T1000 (cell line): ENCODE data around the gene ATP5PB.

Experiments used
- DNase-seq: peaks from one replicate; lab custom pipeline; 2025; ENCODE audit warnings: mixed read lengths; lab: John Stamatoyannopoulos, UW

ATP5PB gene

GRCh38 chr1:111476214-111476613 is 26.9 kb downstream of the ATP5PB start:
- DNase-seq, result no peak

- no peak for DNase-seq
Observed at GRCh38 chr1:111476761-111477309, 27.6 kb downstream of the ATP5PB start.

GRCh38 chr1:111480674-111481073 is 31.4 kb downstream of the ATP5PB start:
- DNase-seq, result no peak

- no peak for DNase-seq
Observed at GRCh38 chr1:111481387-111482221, 32.3 kb downstream of the ATP5PB start.

GRCh38 chr1:111483166-111483565 is 33.9 kb downstream of the ATP5PB start:
- DNase-seq, result no peak

- no peak for DNase-seq
Observed at GRCh38 chr1:111483876-111484275, 34.6 kb downstream of the ATP5PB start.

GRCh38 chr1:111484391-111485026 is 35.2 kb downstream of the ATP5PB start:
- no peak for DNase-seq

- DNase-seq, result no peak
Observed at GRCh38 chr1:111486431-111486830, 37.2 kb downstream of the ATP5PB start.

- DNase-seq, result no peak
Observed at GRCh38 chr1:111487133-111487532, 37.9 kb downstream of the ATP5PB start.

- DNase-seq, result no peak
Observed at GRCh38 chr1:111488669-111489068, 39.4 kb downstream of the ATP5PB start.

GRCh38 chr1:111489604-111490003 is 40.3 kb downstream of the ATP5PB start:
- DNase-seq, result no peak

GRCh38 chr1:111490220-111490619 is 41.0 kb downstream of the ATP5PB start:
- DNase-seq, result no peak

GRCh38 chr1:111491070-111491469 is 41.8 kb downstream of the ATP5PB start:
- no peak for DNase-seq

- DNase-seq, result no peak
Observed at GRCh38 chr1:111496398-111496797, 47.1 kb downstream of the ATP5PB start.

GRCh38 chr1:111497592-111497991 is 48.3 kb downstream of the ATP5PB start:
- no peak for DNase-seq

GRCh38 chr1:111499026-111499785 is 49.9 kb downstream of the ATP5PB start:
- no peak for DNase-seq

- no peak for DNase-seq
Observed at GRCh38 chr1:111501645-111502044, 52.4 kb downstream of the ATP5PB start.

- no peak for DNase-seq
Observed at GRCh38 chr1:111503585-111504060, 54.4 kb downstream of the ATP5PB start, which contains the start of the genes ADORA3 and TMIGD3. ADORA3 (minus strand) TSS chr1:111503633; CDS start chr1:111503354, 279 bp downstream. TMIGD3 (minus strand) TSS chr1:111503633; CDS start chr1:111503354, 279 bp downstream.

- DNase-seq, result no peak
Observed at GRCh38 chr1:111504097-111504496, 54.8 kb downstream of the ATP5PB start.

- DNase-seq, result no peak
Observed at GRCh38 chr1:111505641-111506119, 56.4 kb downstream of the ATP5PB start.

GRCh38 chr1:111506561-111506960 is 57.3 kb downstream of the ATP5PB start:
- DNase-seq, result no peak
